Activated CD4-positive, alpha-beta memory T cell treated with anti-CD3 and anti-CD28 coated beads for 36 hours (primary cell): ENCODE measurements around the gene ATP2A3. TPM values are rescaled to one million over a fixed set of nuclear protein-coding genes. Genes with fewer than 3 reads are reported as not detected.

ENCODE experiments used
- CTCF ChIA-PET: fragments of 350-600 bp; sonication (Branson Sonifier 250); formaldehyde crosslinking; loops from one replicate; lab custom pipeline; 2021; ENCODE audit warnings: antibody characterized with exemption, inconsistent platforms; lab: Charles Lee
- POLR2A ChIA-PET: fragments of 350-600 bp; sonication (Branson Sonifier 250); formaldehyde crosslinking; loops from one replicate; lab custom pipeline; 2021; ENCODE audit warnings: antibody characterized with exemption; lab: Charles Lee
- DNase-seq: peaks from one replicate; pipeline ENCODE4 v3.0.0-alpha.2; 2020
- H3K27ac Mint-ChIP-seq: one replicate; pipeline ENCODE4 v1.8.0; 2021; ENCODE audit warnings: mixed read lengths
- H3K27me3 Mint-ChIP-seq: one replicate; pipeline ENCODE4 v1.8.0; 2021; ENCODE audit warnings: mixed read lengths
- H3K36me3 Mint-ChIP-seq: one replicate; pipeline ENCODE4 v1.8.0; 2021; ENCODE audit warnings: mixed read lengths
- H3K4me1 Mint-ChIP-seq: one replicate; pipeline ENCODE4 v1.8.0; 2021; ENCODE audit warnings: low read depth, mixed read lengths
- H3K4me3 Mint-ChIP-seq: one replicate; pipeline ENCODE4 v1.8.0; 2021; ENCODE audit warnings: mild to moderate bottlenecking, mixed read lengths
- H3K9me3 Mint-ChIP-seq: one replicate; pipeline ENCODE4 v1.8.0; 2021; ENCODE audit warnings: mixed read lengths
- intact Hi-C: fragments of 100-400 bp; cut with micrococcal nuclease; formaldehyde crosslinking; loops from one replicate; pipeline ENCODE4 v1.15.1; 2023
- total RNA-seq, 2 experiments: library from RNA; stranded (reverse); gene quantifications; one replicate each; pipeline ENCODE4 v1.2.3, GENCODE V29; 2021

ATP2A3 gene
- total RNA-seq, 2 experiments from 2014 or later: 107 to 108 TPM

GRCh38 chr17:3900646-3901045, 63.6 kb downstream of the ATP2A3 start:
- ChIA-PET CTCF (interaction anchor here (1.6 to 4.0 kb wide), 2 partner anchors 13 to 37 kb away, joined by 3 to 22 read pairs; no protein-coding TSS in a partner anchor), POLR2A (no interaction called here)
- H3K4me1 Mint-ChIP-seq: no peaks in the 10 kb centered on the region
- H3K27ac Mint-ChIP-seq: no peak overlapping the region
- intact Hi-C loops: no loop called here
- H3K4me3 Mint-ChIP-seq: no peak overlapping the region
- no peaks in the 10 kb centered on the region for H3K9me3 Mint-ChIP-seq
- H3K36me3 Mint-ChIP-seq: no peaks in the 10 kb centered on the region
- DNase-seq: no peak
- no peaks in the 10 kb centered on the region for H3K27me3 Mint-ChIP-seq

GRCh38 chr17:3897731-3898130, 66.5 kb downstream of the ATP2A3 start:
- peaks cover 9% of the 10 kb centered on the region for H3K4me1 Mint-ChIP-seq
- intact Hi-C loops: no loop called here

GRCh38 chr17:3896968-3897235, 67.3 kb downstream of the ATP2A3 start:
- no peak for DNase-seq
- Mint-ChIP-seq H3K4me1 (peaks cover 11% of the 10 kb centered on the region), H3K27ac (no peak overlapping the region), H3K36me3 (no peaks in the 10 kb centered on the region), H3K4me3 (no peak overlapping the region), H3K27me3 (no peaks in the 10 kb centered on the region), H3K9me3 (no peaks in the 10 kb centered on the region)
- intact Hi-C loops: no loop called here
- CTCF ChIA-PET: interaction anchor here (1.2 kb wide), 1 partner anchor 36 kb away, joined by 3 read pairs; no protein-coding TSS in a partner anchor
- POLR2A ChIA-PET: no interaction called here

More at GRCh38 chr17:3897731-3898130, 66.5 kb downstream of the ATP2A3 start:
- no peaks in the 10 kb centered on the region for H3K36me3 Mint-ChIP-seq
- no peak for DNase-seq
- no peak overlapping the region for H3K4me3 Mint-ChIP-seq
- H3K27me3 Mint-ChIP-seq: no peaks in the 10 kb centered on the region
- ChIA-PET CTCF (interaction anchor here (0.8 to 1.2 kb wide), 2 partner anchors 37 to 160 kb away, joined by 3 read pairs; no protein-coding TSS in a partner anchor), POLR2A (no interaction called here)
- no peaks in the 10 kb centered on the region for H3K9me3 Mint-ChIP-seq
- H3K27ac Mint-ChIP-seq: no peak overlapping the region

DNA sequence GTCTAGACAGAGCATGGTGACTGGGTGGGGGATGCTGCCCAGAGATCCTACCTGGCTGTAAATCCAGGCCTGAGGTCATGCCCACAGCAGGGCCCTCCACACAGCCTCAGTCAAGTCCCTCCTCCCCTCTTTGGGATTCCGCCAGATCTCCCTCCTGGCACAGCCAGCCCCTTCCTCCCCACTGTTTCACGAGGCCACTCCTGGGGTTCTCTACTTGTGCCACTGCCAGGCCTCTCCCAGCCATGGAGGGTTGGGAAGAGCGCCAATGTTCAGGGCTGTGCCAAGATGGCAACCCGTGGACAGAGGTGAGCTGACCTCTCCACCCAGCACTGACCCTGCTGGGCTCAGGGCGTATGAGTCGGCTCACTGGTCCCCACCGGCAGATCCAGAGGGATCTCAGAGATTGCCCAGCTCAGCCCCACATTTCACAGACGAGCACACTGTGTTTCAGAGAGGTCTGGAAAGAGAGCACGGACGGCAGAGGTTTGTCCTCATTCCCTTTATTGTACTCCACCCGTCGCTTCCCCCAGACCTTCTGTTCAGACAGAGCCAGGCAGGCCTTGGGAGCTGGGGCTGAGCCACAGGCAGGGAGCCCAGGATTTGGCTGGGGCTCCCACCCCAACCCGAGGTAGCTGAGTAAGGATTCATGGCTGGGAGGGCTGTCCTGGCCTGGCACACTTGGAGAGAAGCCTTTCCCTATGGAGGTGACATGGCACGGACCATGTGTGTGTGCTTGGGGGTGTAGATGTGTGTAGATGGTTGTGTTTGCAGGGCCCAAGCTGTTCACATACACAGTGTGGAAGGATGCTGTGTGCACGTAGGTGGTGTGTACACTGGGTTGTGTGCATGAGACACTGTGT, 67.9 kb downstream of the ATP2A3 start:
- CTCF ChIA-PET: interaction anchor here (0.9 kb wide), 1 partner anchor 18 kb away, joined by 4 read pairs; no protein-coding TSS in a partner anchor
- peaks cover 17% of the 10 kb centered on the region for H3K4me1 Mint-ChIP-seq
- POLR2A ChIA-PET: no interaction called here
- no peaks in the 10 kb centered on the region for H3K36me3 Mint-ChIP-seq
- intact Hi-C loops: no loop called here
- DNase-seq: no peak
- no peaks in the 10 kb centered on the region for H3K9me3 Mint-ChIP-seq
- no peak overlapping the region for H3K4me3 Mint-ChIP-seq
- no peaks in the 10 kb centered on the region for H3K27me3 Mint-ChIP-seq
- H3K27ac Mint-ChIP-seq: no peak overlapping the region

DNA sequence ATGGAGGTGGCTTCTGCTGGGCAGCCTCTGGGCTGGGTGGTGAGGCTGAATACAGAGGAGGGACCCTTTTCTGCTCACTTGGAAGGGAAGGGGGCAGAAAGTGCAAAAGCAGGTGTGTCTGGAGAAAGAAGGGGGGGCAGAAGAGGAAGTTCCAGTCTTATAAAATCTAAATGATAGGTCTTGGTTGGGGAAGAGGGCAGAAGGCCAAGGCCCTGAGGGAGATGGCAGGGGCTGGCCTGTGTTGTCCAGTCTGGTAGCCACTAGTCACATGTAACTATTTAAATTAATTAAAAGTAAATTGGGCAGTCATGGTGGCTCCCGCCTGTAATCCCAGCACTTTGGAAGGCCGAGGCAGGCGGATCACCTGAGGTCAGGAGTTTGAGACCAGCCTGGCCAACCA, 68.9 kb downstream of the ATP2A3 start:
- Mint-ChIP-seq H3K27ac (no peak overlapping the region), H3K4me1 (peaks cover 23% of the 10 kb centered on the region), H3K36me3 (no peaks in the 10 kb centered on the region), H3K4me3 (no peak overlapping the region), H3K27me3 (no peaks in the 10 kb centered on the region), H3K9me3 (no peaks in the 10 kb centered on the region)
- intact Hi-C loops: no loop called here
- no peak for DNase-seq
- POLR2A ChIA-PET: no interaction called here
- CTCF ChIA-PET: interaction anchor here (1.8 kb wide), 1 partner anchor 32 kb away, joined by 8 read pairs; no protein-coding TSS in a partner anchor

- Mint-ChIP-seq H3K27ac (no peak overlapping the region), H3K27me3 (no peaks in the 10 kb centered on the region), H3K9me3 (no peaks in the 10 kb centered on the region), H3K4me1 (peaks cover 27% of the 10 kb centered on the region), H3K4me3 (no peak overlapping the region), H3K36me3 (no peaks in the 10 kb centered on the region)
- ChIA-PET CTCF (interaction anchor here (1.8 to 3.4 kb wide), 3 partner anchors 19 to 50 kb away, joined by 8 to 30 read pairs (median 22); partner anchors contain the start of gene NCBP3), POLR2A (no interaction called here)
- intact Hi-C loops: no loop called here
- no peak for DNase-seq
Measured at GRCh38 chr17:3894911-3895343, 69.3 kb downstream of the ATP2A3 start.

- H3K27me3 Mint-ChIP-seq: no peaks in the 10 kb centered on the region
- H3K4me3 Mint-ChIP-seq: peak overlapping the region; percentile 74
- no peaks in the 10 kb centered on the region for H3K9me3 Mint-ChIP-seq
- ChIA-PET POLR2A (no interaction called here), CTCF (interaction anchor here (1.2 to 3.4 kb wide), 4 partner anchors 20 to 71 kb away, joined by 3 to 30 read pairs (median 15); partner anchors contain the start of gene NCBP3)
- peaks cover 27% of the 10 kb centered on the region for H3K4me1 Mint-ChIP-seq
- intact Hi-C loops: no loop called here
- H3K27ac Mint-ChIP-seq: no peak overlapping the region
- DNase-seq: no peak
- H3K36me3 Mint-ChIP-seq: no peaks in the 10 kb centered on the region
Measured at GRCh38 chr17:3894188-3894587, 70.0 kb downstream of the ATP2A3 start.

DNA sequence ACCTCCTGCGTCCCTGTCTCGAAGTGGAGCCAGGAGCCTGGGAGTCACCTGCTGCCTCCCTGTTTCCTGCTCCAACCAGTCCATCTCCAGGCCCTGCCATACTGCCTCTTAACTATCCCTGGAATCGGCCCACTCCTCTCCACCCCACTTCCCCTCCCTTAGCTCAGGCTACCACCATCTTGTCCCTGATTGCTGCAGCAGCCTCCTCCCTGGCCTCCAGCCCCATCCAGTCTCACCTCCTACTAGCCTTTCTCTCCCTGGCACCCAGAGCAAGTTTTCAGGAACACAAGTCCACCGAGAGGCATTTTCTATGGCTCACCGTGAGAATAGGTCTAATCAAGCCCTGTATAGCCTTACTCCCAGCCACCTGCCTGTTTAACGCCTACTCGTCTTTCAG, 70.5 kb downstream of the ATP2A3 start:
- Mint-ChIP-seq H3K4me1 (peaks cover 27% of the 10 kb centered on the region), H3K27ac (peak overlapping the region; percentile 46), H3K27me3 (no peaks in the 10 kb centered on the region), H3K4me3 (peak overlapping the region; percentile 74), H3K36me3 (no peaks in the 10 kb centered on the region), H3K9me3 (no peaks in the 10 kb centered on the region)
- POLR2A ChIA-PET: no interaction called here
- intact Hi-C loops: loop anchor here (1.0 kb wide), 1 partner anchor 48 kb away; no protein-coding TSS in a partner anchor
- CTCF ChIA-PET: interaction anchor here (1.2 to 3.4 kb wide), 5 partner anchors 18 to 72 kb away, joined by 3 to 30 read pairs (median 8); partner anchors contain the start of gene NCBP3
- no peak for DNase-seq

DNA sequence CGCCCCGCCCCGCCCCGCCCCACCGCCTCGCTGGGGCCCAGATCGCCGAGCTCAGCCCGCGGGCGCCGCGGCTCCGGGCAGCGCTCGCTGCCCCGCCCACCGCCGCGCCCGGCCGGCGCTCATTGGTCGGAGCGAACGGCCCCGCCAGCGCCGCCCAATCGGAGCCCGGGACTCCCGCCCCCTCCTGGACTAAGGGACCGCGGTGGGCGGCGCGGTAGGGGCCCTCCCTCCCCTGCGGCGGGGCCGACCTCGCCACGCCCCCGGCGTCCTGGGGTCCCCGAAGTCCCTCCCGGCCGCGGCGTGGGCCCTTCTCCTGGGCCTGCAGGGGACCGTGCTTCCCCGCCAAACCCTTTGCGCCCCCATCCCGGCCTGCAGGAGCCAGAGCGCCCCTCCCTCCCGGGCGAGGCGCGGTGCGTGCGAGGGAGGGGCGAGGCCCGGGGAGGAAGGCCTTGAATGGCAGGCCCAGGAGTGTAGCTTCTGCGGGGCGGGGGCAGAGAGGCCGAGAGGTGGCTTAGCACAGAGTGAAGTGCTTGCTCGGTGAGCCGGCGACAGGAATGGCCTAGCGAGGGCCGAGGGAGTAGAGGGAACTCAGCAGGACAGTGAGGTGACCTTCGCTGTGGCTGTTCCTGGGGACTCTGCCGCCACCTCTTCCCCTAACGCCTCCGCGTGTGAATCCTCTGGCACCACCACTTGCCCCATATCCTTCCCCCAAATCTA, 71.1 kb downstream of the ATP2A3 start, which contains the start of gene CAMKK1:
CAMKK1 (minus strand) TSS at position 51 of the 717 bp plus-strand sequence. CDS start 7,366 bp downstream, outside the sequence.
- peak; percentile 92 for DNase-seq
- Mint-ChIP-seq H3K27ac (peak within 1 kb of the TSS; percentile 46), H3K36me3 (no peaks in the 10 kb centered on the region), H3K4me3 (peak within 1 kb of the TSS; percentile 74), H3K4me1 (peaks cover 27% of the 10 kb centered on the region), H3K9me3 (no peaks in the 10 kb centered on the region), H3K27me3 (no peaks in the 10 kb centered on the region)
- intact Hi-C loops: loop anchor here (1.0 kb wide), 1 partner anchor 48 kb away; no protein-coding TSS in a partner anchor
- ChIA-PET POLR2A (no interaction called here), CTCF (interaction anchor here (0.9 to 3.4 kb wide), 5 partner anchors 19 to 72 kb away, joined by 3 to 30 read pairs (median 4); partner anchors contain the start of gene NCBP3)

DNA sequence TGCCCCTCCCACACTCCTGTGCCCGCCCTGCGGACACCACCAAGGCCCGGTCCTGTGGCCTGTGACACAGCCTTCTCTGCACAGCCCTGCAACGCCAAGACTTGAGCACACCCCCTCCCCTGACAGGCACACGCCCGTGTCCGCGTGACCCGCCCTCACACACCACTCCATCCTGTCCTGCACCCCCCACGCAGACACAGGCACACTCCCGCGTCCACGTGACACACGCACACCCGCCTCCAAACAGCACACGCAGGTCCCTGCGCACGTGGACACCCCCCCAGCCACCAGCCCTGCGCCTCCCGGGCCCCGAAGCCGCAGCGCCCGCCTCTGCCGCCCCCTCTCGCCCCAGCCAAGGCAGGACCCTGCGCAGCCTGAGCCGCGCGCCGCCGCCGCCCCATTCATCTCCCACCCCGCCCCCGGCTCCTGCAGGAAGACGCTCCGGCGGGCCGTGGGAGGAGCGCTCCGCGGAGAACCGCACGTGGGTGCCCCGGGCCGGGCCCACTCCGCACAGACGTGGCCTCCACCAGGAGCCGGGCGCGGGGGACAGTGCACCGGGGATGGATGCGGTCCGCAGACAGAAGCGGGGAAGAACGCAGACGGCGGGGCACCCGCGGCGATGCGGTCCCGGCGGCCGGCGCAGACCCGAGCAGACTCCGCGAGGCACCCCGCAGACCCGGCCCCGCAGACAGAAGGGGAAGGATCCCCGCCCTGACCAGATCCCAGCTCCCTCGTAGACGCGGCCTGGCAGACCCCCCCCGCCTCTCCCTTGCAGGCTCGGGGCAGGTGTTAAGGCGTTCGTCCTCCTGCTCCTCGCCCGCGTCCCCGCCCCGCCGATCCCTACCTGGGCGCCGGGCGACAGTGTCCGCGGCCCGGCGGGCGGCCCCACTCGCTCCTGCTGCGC, 71.9 kb downstream of the ATP2A3 start:
- Mint-ChIP-seq H3K4me3 (peak overlapping the region; percentile 61), H3K36me3 (no peaks in the 10 kb centered on the region), H3K27me3 (no peaks in the 10 kb centered on the region), H3K27ac (no peak overlapping the region), H3K4me1 (peaks cover 32% of the 10 kb centered on the region), H3K9me3 (no peaks in the 10 kb centered on the region)
- ChIA-PET CTCF (interaction anchor here (0.9 to 3.4 kb wide), 4 partner anchors 19 to 48 kb away, joined by 3 to 30 read pairs (median 13); partner anchors contain the start of gene NCBP3), POLR2A (no interaction called here)
- peak; percentile 77 for DNase-seq
- intact Hi-C loops: no loop called here

- DNase-seq: no peak
- POLR2A ChIA-PET: no interaction called here
- intact Hi-C loops: no loop called here
- no peaks in the 10 kb centered on the region for H3K36me3 Mint-ChIP-seq
- peak overlapping the region; percentile 34 for H3K4me3 Mint-ChIP-seq
- H3K9me3 Mint-ChIP-seq: no peaks in the 10 kb centered on the region
- peaks cover 39% of the 10 kb centered on the region for H3K4me1 Mint-ChIP-seq
- CTCF ChIA-PET: interaction anchor here (2.1 to 3.4 kb wide), 2 partner anchors 45 to 47 kb away, joined by 10 to 22 read pairs; partner anchors contain the start of gene NCBP3
- H3K27ac Mint-ChIP-seq: no peak overlapping the region
- H3K27me3 Mint-ChIP-seq: no peaks in the 10 kb centered on the region
Measured at GRCh38 chr17:3891626-3892094, 72.6 kb downstream of the ATP2A3 start.
